Nucleus accumbens (tissue), 56 donors: ENCODE data around the gene NMU.
"Not testable (repeated sequence)": the region's sequence is repeated elsewhere in the genome, so short reads cannot be mapped to it uniquely, and the experiment has no call there.

ENCODE experiments used
- DNase-seq, 56 donors: peaks; one replicate each; lab custom pipeline; 2025; lab: John Stamatoyannopoulos, UW

Gene NMU

GRCh38 chr4:55635741-55636655 lies at the start of gene NMU:
NMU (minus strand) TSS chr4:55636298; CDS start chr4:55636192, 106 bp downstream.
- peak in 6 of 56 donors; percentile 0 to 10 (median 2) for DNase-seq

- no peak for DNase-seq
These were observed 48.2 kb upstream of the NMU start for GRCh38 chr4:55684276-55684675.

GRCh38 chr4:55682797-55683196 lies 46.7 kb upstream of the NMU start:
- not testable (repeated sequence) for DNase-seq

GRCh38 chr4:55682295-55682694 lies 46.2 kb upstream of the NMU start:
- DNase-seq: no peak

GRCh38 chr4:55681430-55681829 lies 45.3 kb upstream of the NMU start:
- DNase-seq: no peak

GRCh38 chr4:55675196-55675793 lies 39.2 kb upstream of the NMU start:
- no peak for DNase-seq

GRCh38 chr4:55673424-55673823 lies 37.3 kb upstream of the NMU start:
- no peak for DNase-seq

GRCh38 chr4:55671667-55672066 lies 35.6 kb upstream of the NMU start:
- DNase-seq: no peak

- no peak for DNase-seq
These were observed 34.6 kb upstream of the NMU start for GRCh38 chr4:55670695-55671094.

- no peak for DNase-seq
These were observed 32.4 kb upstream of the NMU start for GRCh38 chr4:55668449-55668848.

GRCh38 chr4:55666535-55666934 lies 30.4 kb upstream of the NMU start:
- no peak for DNase-seq

GRCh38 chr4:55663145-55663544 lies 27.0 kb upstream of the NMU start:
- no peak for DNase-seq

- no peak for DNase-seq
These were observed 25.4 kb upstream of the NMU start for GRCh38 chr4:55661398-55662056.

- DNase-seq: no peak
These were observed 22.6 kb upstream of the NMU start for GRCh38 chr4:55658657-55659056.

GRCh38 chr4:55654131-55654530 lies 18.0 kb upstream of the NMU start:
- DNase-seq: no peak

- no peak for DNase-seq
These were observed 14.4 kb upstream of the NMU start for GRCh38 chr4:55650483-55650882.

- no peak for DNase-seq
These were observed 1.2 kb upstream of the NMU start for GRCh38 chr4:55637272-55637820.

GRCh38 chr4:55636656-55636999 lies 530 bp upstream of the NMU start:
- no peak for DNase-seq

GRCh38 chr4:55635282-55635681 lies 816 bp downstream of the NMU start:
- no peak for DNase-seq

- DNase-seq: no peak
These were observed 1.5 kb downstream of the NMU start for GRCh38 chr4:55634417-55635128.

- no peak for DNase-seq
These were observed 2.2 kb downstream of the NMU start for GRCh38 chr4:55633903-55634302.
